WERI-Rb-1 (cell line): ENCODE results near the gene INVS.

Experiments used
- DNase-seq: peaks from one replicate; pipeline ENCODE4 v3.0.0-alpha.2; 2020
- H3K27ac ChIP-seq: fragments of 250-450 bp; sonication (Bioruptor Pico); 2 replicates; pipeline ENCODE4 v1.5.1; 2020; ENCODE audit warnings: mild to moderate bottlenecking, moderate library complexity
- H3K27me3 ChIP-seq: fragments of 250-450 bp; sonication (Bioruptor Pico); 2 replicates; pipeline ENCODE4 v1.5.1; 2021; ENCODE audit warnings: mild to moderate bottlenecking, low read depth, moderate library complexity; ENCODE audit not compliant: insufficient read depth, severe bottlenecking
- H3K36me3 ChIP-seq: fragments of 250-450 bp; sonication (Bioruptor Pico); 2 replicates; pipeline ENCODE4 v1.5.1; 2020; ENCODE audit warnings: mild to moderate bottlenecking, moderate library complexity
- H3K4me3 ChIP-seq: 2 replicates; pipeline ENCODE4 v1.5.1; 2011; ENCODE audit warnings: low read depth, mild to moderate bottlenecking, control low read depth, low read length
- H3K9me3 ChIP-seq: fragments of 250-450 bp; sonication (Bioruptor Pico); 2 replicates; pipeline ENCODE4 v1.5.1; 2021; ENCODE audit warnings: mild to moderate bottlenecking, moderate library complexity; ENCODE audit not compliant: severe bottlenecking
- CTCF ChIP-seq: IDR thresholded peaks from 2 replicates; pipeline ENCODE4 v1.5.1; 2011; ENCODE audit warnings: low read depth, mild to moderate bottlenecking, control low read depth, inconsistent platforms, low read length

The INVS gene, protein sequence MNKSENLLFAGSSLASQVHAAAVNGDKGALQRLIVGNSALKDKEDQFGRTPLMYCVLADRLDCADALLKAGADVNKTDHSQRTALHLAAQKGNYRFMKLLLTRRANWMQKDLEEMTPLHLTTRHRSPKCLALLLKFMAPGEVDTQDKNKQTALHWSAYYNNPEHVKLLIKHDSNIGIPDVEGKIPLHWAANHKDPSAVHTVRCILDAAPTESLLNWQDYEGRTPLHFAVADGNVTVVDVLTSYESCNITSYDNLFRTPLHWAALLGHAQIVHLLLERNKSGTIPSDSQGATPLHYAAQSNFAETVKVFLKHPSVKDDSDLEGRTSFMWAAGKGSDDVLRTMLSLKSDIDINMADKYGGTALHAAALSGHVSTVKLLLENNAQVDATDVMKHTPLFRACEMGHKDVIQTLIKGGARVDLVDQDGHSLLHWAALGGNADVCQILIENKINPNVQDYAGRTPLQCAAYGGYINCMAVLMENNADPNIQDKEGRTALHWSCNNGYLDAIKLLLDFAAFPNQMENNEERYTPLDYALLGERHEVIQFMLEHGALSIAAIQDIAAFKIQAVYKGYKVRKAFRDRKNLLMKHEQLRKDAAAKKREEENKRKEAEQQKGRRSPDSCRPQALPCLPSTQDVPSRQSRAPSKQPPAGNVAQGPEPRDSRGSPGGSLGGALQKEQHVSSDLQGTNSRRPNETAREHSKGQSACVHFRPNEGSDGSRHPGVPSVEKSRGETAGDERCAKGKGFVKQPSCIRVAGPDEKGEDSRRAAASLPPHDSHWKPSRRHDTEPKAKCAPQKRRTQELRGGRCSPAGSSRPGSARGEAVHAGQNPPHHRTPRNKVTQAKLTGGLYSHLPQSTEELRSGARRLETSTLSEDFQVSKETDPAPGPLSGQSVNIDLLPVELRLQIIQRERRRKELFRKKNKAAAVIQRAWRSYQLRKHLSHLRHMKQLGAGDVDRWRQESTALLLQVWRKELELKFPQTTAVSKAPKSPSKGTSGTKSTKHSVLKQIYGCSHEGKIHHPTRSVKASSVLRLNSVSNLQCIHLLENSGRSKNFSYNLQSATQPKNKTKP

GRCh38 chr9:100098887-100099721 lies at the start of gene INVS, which contains the start of gene ERP44:
Gene INVS, plus strand, starts transcription at chr9:100099243. Its CDS starts 5,279 bp downstream, at chr9:100104522.
Gene ERP44, minus strand, starts transcription at chr9:100099000. Its CDS starts 160 bp downstream, at chr9:100098840.
- Histone ChIP-seq H3K36me3 (no peaks in the 10 kb centered on the region), H3K9me3 (no peaks in the 10 kb centered on the region), H3K4me3 (peak within 1 kb of the TSS; percentile 87), H3K27me3 (no peaks in the 10 kb centered on the region), H3K27ac (peak within 1 kb of the TSS; percentile 87)
- peak; percentile 100 for DNase-seq
- no peak for TF ChIP-seq CTCF

DNA sequence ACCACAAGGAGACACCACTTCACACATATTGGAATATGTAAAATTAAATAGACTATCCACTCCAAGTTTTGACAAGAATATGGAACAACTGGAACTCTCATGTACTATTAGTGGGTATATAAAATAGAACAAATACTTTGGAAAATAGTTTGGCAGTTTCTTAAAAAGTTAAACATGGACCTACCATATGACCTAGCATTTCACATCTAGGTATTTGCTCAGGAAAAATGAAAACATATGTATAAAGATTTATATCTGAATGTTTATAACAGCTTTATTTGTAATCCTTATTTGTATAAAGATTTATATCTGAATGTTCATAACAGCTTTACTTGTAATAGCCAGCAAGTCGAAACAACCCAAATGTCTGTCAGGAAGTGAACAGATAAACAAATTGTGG lies 49.5 kb upstream of the INVS start:
- Histone ChIP-seq H3K9me3 (no peaks in the 10 kb centered on the region), H3K27me3 (no peaks in the 10 kb centered on the region), H3K27ac (no peak overlapping the region), H3K36me3 (peaks cover 31% of the 10 kb centered on the region), H3K4me3 (no peak overlapping the region)
- no peak for TF ChIP-seq CTCF
- DNase-seq, result no peak

- no peak for DNase-seq
- no peaks in the 10 kb centered on the region for H3K27me3 ChIP-seq
- H3K4me3 ChIP-seq, result no peak overlapping the region
- H3K27ac ChIP-seq, result no peak overlapping the region
- H3K9me3 ChIP-seq, result no peaks in the 10 kb centered on the region
- no peak for TF ChIP-seq CTCF
- H3K36me3 ChIP-seq, result peaks cover 20% of the 10 kb centered on the region
Measured at GRCh38 chr9:100052375-100052774, 46.7 kb upstream of the INVS start.

DNA sequence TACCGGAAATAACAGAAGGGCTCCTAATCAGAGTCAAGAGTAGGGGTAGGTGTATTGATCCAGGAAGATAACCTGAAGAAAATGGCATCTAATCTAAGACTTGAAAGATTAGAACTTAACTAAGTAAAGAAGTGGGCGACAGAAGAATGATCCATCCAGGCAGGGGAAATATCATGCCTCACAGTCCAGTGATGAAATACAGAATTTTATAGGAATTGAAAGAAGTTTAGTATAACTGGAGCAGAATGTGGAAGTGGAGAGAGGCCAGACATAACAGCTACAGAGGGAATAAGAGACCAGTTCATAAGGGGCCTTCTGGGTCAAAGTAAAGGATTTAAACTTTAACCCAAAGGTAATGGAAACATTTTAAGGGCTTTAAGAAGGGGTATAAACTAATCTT lies 42.5 kb upstream of the INVS start:
- no peak overlapping the region for H3K4me3 ChIP-seq
- H3K27ac ChIP-seq, result no peak overlapping the region
- H3K27me3 ChIP-seq, result no peaks in the 10 kb centered on the region
- H3K36me3 ChIP-seq, result peaks cover 20% of the 10 kb centered on the region
- H3K9me3 ChIP-seq, result no peaks in the 10 kb centered on the region
- TF ChIP-seq CTCF, result no peak
- DNase-seq, result no peak

DNA sequence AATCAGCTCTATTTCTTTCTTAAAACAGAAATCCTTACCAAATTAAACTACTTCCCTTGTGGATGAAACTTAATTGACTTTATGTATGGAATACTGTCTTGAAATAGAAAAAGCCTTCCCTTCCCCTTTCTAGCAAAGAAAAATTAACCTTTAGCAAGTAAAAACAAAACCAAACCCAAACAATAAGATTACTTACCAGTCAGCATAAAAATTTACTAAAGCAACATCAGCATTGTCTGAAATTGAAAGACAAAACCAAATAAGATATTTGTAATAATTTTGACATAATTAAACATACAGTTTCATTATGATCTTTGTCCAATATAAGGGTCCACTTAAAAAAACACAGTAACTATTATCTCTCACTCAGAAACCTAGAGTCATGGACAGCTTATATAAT lies 41.4 kb upstream of the INVS start:
- H3K9me3 ChIP-seq, result no peaks in the 10 kb centered on the region
- DNase-seq, result no peak
- no peak overlapping the region for H3K27ac ChIP-seq
- no peak for TF ChIP-seq CTCF
- no peaks in the 10 kb centered on the region for H3K27me3 ChIP-seq
- H3K4me3 ChIP-seq, result no peak overlapping the region
- peaks cover 12% of the 10 kb centered on the region for H3K36me3 ChIP-seq
